ENCODE results near the gene SMYD3.

Gene SMYD3

GRCh38 chr1:246343937-246344336, 163.1 kb downstream of the SMYD3 start:
- Histone ChIP-seq H3K36me3 (ENCODE audit: control insufficient read depth, low read length) (no peaks in the 10 kb centered on the region), H3K4me2 (ENCODE audit: low read length) (no peak overlapping the region), H3K9me3 (ENCODE audit: control insufficient read depth, insufficient read depth, low read length) (no peaks in the 10 kb centered on the region), H3K4me1 (ENCODE audit: control insufficient read depth, low read length) (no peaks in the 10 kb centered on the region), H3K79me2 (ENCODE audit: control insufficient read depth, low read length) (no peaks in the 10 kb centered on the region), H3K4me3 (ENCODE audit: low read length) (no peak overlapping the region), H3K27me3 (ENCODE audit: control insufficient read depth, low read length) (no peaks in the 10 kb centered on the region), H3K9me2 (replicated peaks; ENCODE audit: control insufficient read depth, low read length) (no peaks in the 10 kb centered on the region), H4K20me1 (ENCODE audit: control insufficient read depth, insufficient read depth, low read depth, low read length) (no peaks in the 10 kb centered on the region), H3K27ac (ENCODE audit: low read depth, low read length) (no peak overlapping the region), H3F3A (ENCODE audit: control insufficient read depth, insufficient read depth) (no peaks in the 10 kb centered on the region)
- TF ChIP-seq CTCF (IDR thresholded peaks at IDR 0.05; ENCODE audit: low read depth, low read length, poor library complexity, severe bottlenecking): no peak
- no peak for TF ChIP-seq EZH2phosphoT487 (IDR thresholded peaks at IDR 0.05; ENCODE audit: borderline replicate concordance, low read length)

DNA sequence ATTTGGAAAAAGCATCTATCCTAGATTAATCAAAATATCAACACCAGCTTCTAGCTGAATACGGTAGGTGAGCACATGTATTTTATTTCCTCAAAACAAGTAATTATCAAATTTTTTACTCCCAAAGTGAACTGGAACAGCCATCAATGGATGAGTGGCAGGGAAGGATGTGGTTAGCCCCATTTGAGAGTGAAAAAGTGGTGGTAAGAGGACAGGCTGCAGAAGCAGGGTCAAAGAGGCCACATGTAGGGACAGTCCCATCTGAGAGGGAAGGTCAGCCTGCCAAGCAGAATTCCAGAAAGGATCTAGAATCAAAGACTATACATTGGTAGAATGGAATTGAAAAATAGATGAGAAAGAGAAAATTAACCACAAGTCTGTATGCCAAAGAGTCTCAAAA, 163.8 kb downstream of the SMYD3 start:
- TF ChIP-seq EZH2phosphoT487 (IDR thresholded peaks at IDR 0.05; ENCODE audit: borderline replicate concordance, low read length): no peak
- TF ChIP-seq CTCF (IDR thresholded peaks at IDR 0.05; ENCODE audit: low read depth, low read length, poor library complexity, severe bottlenecking): no peak
- Histone ChIP-seq H3K4me2 (ENCODE audit: low read length) (no peak overlapping the region), H3K27me3 (ENCODE audit: control insufficient read depth, low read length) (no peaks in the 10 kb centered on the region), H3K9me2 (replicated peaks; ENCODE audit: control insufficient read depth, low read length) (no peaks in the 10 kb centered on the region), H3F3A (ENCODE audit: control insufficient read depth, insufficient read depth) (no peaks in the 10 kb centered on the region), H3K4me1 (ENCODE audit: control insufficient read depth, low read length) (no peaks in the 10 kb centered on the region), H3K27ac (ENCODE audit: low read depth, low read length) (no peak overlapping the region), H3K4me3 (ENCODE audit: low read length) (no peak overlapping the region), H3K9me3 (ENCODE audit: control insufficient read depth, insufficient read depth, low read length) (no peaks in the 10 kb centered on the region), H3K36me3 (ENCODE audit: control insufficient read depth, low read length) (no peaks in the 10 kb centered on the region), H4K20me1 (ENCODE audit: control insufficient read depth, insufficient read depth, low read depth, low read length) (no peaks in the 10 kb centered on the region), H3K79me2 (ENCODE audit: control insufficient read depth, low read length) (no peaks in the 10 kb centered on the region)

GRCh38 chr1:246338546-246338945, 168.5 kb downstream of the SMYD3 start:
- TF ChIP-seq EZH2phosphoT487 (IDR thresholded peaks at IDR 0.05; ENCODE audit: borderline replicate concordance, low read length): no peak
- no peak for TF ChIP-seq CTCF (IDR thresholded peaks at IDR 0.05; ENCODE audit: low read depth, low read length, poor library complexity, severe bottlenecking)
- Histone ChIP-seq H3K4me3 (ENCODE audit: low read length) (no peak overlapping the region), H3K27me3 (ENCODE audit: control insufficient read depth, low read length) (no peaks in the 10 kb centered on the region), H3F3A (ENCODE audit: control insufficient read depth, insufficient read depth) (no peaks in the 10 kb centered on the region), H3K9me2 (replicated peaks; ENCODE audit: control insufficient read depth, low read length) (no peaks in the 10 kb centered on the region), H4K20me1 (ENCODE audit: control insufficient read depth, insufficient read depth, low read depth, low read length) (no peaks in the 10 kb centered on the region), H3K27ac (ENCODE audit: low read depth, low read length) (no peak overlapping the region), H3K36me3 (ENCODE audit: control insufficient read depth, low read length) (peaks cover 5% of the 10 kb centered on the region; the same call in 1 of the 2 replicates), H3K4me2 (ENCODE audit: low read length) (no peak overlapping the region), H3K4me1 (ENCODE audit: control insufficient read depth, low read length) (peaks cover 13% of the 10 kb centered on the region), H3K79me2 (ENCODE audit: control insufficient read depth, low read length) (no peaks in the 10 kb centered on the region), H3K9me3 (ENCODE audit: control insufficient read depth, insufficient read depth, low read length) (no peaks in the 10 kb centered on the region)

DNA sequence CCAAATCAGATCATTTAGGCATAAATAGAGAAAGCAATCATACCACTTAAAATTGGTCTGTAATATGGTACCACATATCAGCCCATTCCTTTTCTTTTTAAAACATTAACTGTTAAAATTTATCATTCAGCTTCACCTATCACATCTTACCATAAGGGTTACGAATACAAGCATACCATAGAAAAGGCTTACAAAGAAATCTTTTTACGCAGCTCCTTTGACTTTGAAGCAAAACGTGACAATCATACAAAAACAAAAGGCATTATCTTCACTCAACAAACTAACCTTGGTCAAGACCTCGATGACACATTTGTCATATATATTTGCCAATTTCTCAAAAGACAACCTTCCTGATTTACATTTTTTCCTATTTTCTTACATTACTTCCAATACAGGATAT, 169.0 kb downstream of the SMYD3 start:
- Histone ChIP-seq H3K4me1 (ENCODE audit: control insufficient read depth, low read length) (peaks cover 17% of the 10 kb centered on the region), H3K36me3 (ENCODE audit: control insufficient read depth, low read length) (peaks cover 7% of the 10 kb centered on the region), H4K20me1 (ENCODE audit: control insufficient read depth, insufficient read depth, low read depth, low read length) (no peaks in the 10 kb centered on the region), H3F3A (ENCODE audit: control insufficient read depth, insufficient read depth) (no peaks in the 10 kb centered on the region), H3K27ac (ENCODE audit: low read depth, low read length) (no peak overlapping the region), H3K9me2 (replicated peaks; ENCODE audit: control insufficient read depth, low read length) (no peaks in the 10 kb centered on the region), H3K27me3 (ENCODE audit: control insufficient read depth, low read length) (no peaks in the 10 kb centered on the region), H3K9me3 (ENCODE audit: control insufficient read depth, insufficient read depth, low read length) (no peaks in the 10 kb centered on the region), H3K4me3 (ENCODE audit: low read length) (no peak overlapping the region), H3K4me2 (ENCODE audit: low read length) (no peak overlapping the region), H3K79me2 (ENCODE audit: control insufficient read depth, low read length) (no peaks in the 10 kb centered on the region)
- TF ChIP-seq CTCF (IDR thresholded peaks at IDR 0.05; ENCODE audit: low read depth, low read length, poor library complexity, severe bottlenecking): no peak
- TF ChIP-seq EZH2phosphoT487 (IDR thresholded peaks at IDR 0.05; ENCODE audit: borderline replicate concordance, low read length): no peak

Data from DOHH2 (cell line).